Liver (tissue), 9 donors: ENCODE measurements around the gene SLC26A1. TPM values are rescaled to one million over a fixed set of nuclear protein-coding genes. Genes with fewer than 3 reads are reported as not detected.

Experiments used
- DNase-seq: peaks from one replicate; pipeline ENCODE4 v3.0.0-alpha.2; 2017; ENCODE audit warnings: low spot score
- H3K27ac ChIP-seq, 2 donors: one replicate each; pipeline ENCODE4 v1.7.0; 2013; ENCODE audit warnings: inconsistent platforms in 2 of 2, low read length in 2 of 2, control low read depth in 1 of 2, low read depth in 1 of 2, mild to moderate bottlenecking in 1 of 2
- H3K27me3 ChIP-seq, 4 donors: one replicate each; pipeline versions ENCODE4 v1.6.1 to v1.7.0; 2013; ENCODE audit warnings: low read length in 3 of 4, inconsistent platforms in 1 of 4, mild to moderate bottlenecking in 1 of 4, moderate library complexity in 1 of 4; ENCODE audit not compliant: control insufficient read depth in 4 of 4, insufficient read depth in 4 of 4
- H3K36me3 ChIP-seq, 4 donors: one replicate each; pipeline versions ENCODE4 v1.6.1 to v1.7.0; 2013; ENCODE audit warnings: low read length in 3 of 4, mild to moderate bottlenecking in 3 of 4, low read depth in 1 of 4, moderate library complexity in 1 of 4; ENCODE audit not compliant: control insufficient read depth in 4 of 4, insufficient read depth in 3 of 4
- H3K4me1 ChIP-seq, 4 donors: one replicate each; pipeline versions ENCODE4 v1.6.1 to v1.7.0; 2013; ENCODE audit warnings: low read length in 3 of 4, mild to moderate bottlenecking in 3 of 4, moderate library complexity in 1 of 4; ENCODE audit not compliant: control insufficient read depth in 4 of 4, insufficient read depth in 4 of 4
- H3K4me3 ChIP-seq, 3 donors: one replicate each; pipeline versions ENCODE4 v1.6.1 to v1.7.0; 2013; ENCODE audit warnings: low read length in 3 of 3, control low read depth in 1 of 3, low read depth in 1 of 3, mild to moderate bottlenecking in 1 of 3
- H3K9ac ChIP-seq, 2 donors: one replicate each; pipeline ENCODE4 v1.7.0; 2013; ENCODE audit warnings: low read length in 2 of 2, mild to moderate bottlenecking in 2 of 2, moderate library complexity in 2 of 2, control low read depth in 1 of 2, low read depth in 1 of 2
- H3K9me3 ChIP-seq, 4 donors: one replicate each; pipeline versions ENCODE4 v1.6.1 to v1.7.0; 2013; ENCODE audit warnings: low read length in 3 of 4; ENCODE audit not compliant: control insufficient read depth in 4 of 4
- EGR1 ChIP-seq, 2 donors: IDR thresholded peaks; 2 replicates each; pipeline ENCODE4 v1.6.1; 2016 to 2018; ENCODE audit warnings: antibody characterized with exemption in 2 of 2, low read depth in 2 of 2
- FOXA1 ChIP-seq: IDR thresholded peaks from 2 replicates; pipeline ENCODE4 v1.6.1; 2016; ENCODE audit warnings: antibody characterized with exemption
- FOXA2 ChIP-seq: IDR thresholded peaks from 2 replicates; pipeline ENCODE4 v1.6.1; 2016; ENCODE audit warnings: antibody characterized with exemption
- GABPA ChIP-seq, 2 donors: IDR thresholded peaks in 1 of 2; conservative IDR thresholded peaks in 1 of 2; 2 replicates each; pipeline ENCODE4 v1.6.1; 2016; ENCODE audit warnings: antibody characterized with exemption in 2 of 2, mild to moderate bottlenecking in 1 of 2, moderate library complexity in 1 of 2
- HNF4A ChIP-seq, 2 donors: conservative IDR thresholded peaks; 2 replicates each; pipeline ENCODE4 v1.6.1; 2016; ENCODE audit warnings: antibody characterized with exemption in 2 of 2, mild to moderate bottlenecking in 2 of 2
- HNF4G ChIP-seq: IDR thresholded peaks from 2 replicates; pipeline ENCODE4 v1.6.1; 2016; ENCODE audit warnings: antibody characterized with exemption
- JUND ChIP-seq, 2 donors: IDR thresholded peaks; 2 replicates each; pipeline ENCODE4 v1.6.1; 2016; ENCODE audit warnings: antibody characterized with exemption in 2 of 2
- MAX ChIP-seq: IDR thresholded peaks from 2 replicates; pipeline ENCODE4 v1.6.1; 2016; ENCODE audit warnings: antibody characterized with exemption
- NR2F2 ChIP-seq: IDR thresholded peaks from 2 replicates; pipeline ENCODE4 v1.6.1; 2016; ENCODE audit warnings: antibody characterized with exemption
- RAD21 ChIP-seq, 2 donors: IDR thresholded peaks; 2 replicates each; pipeline ENCODE4 v1.6.1; 2016; ENCODE audit warnings: antibody characterized with exemption in 2 of 2, mild to moderate bottlenecking in 2 of 2
- RXRA ChIP-seq, 2 donors: IDR thresholded peaks; 2 replicates each; pipeline ENCODE4 v1.6.1; 2017 to 2018; ENCODE audit warnings: antibody characterized with exemption in 2 of 2, mild to moderate bottlenecking in 1 of 2
- SP1 ChIP-seq: IDR thresholded peaks from 2 replicates; pipeline ENCODE4 v1.6.1; 2018; ENCODE audit warnings: antibody characterized with exemption, mild to moderate bottlenecking
- TAF1 ChIP-seq: conservative IDR thresholded peaks from 2 replicates; pipeline ENCODE4 v1.6.1; 2016; ENCODE audit warnings: antibody characterized with exemption, mild to moderate bottlenecking
- YY1 ChIP-seq: IDR thresholded peaks from 2 replicates; pipeline ENCODE4 v1.6.1; 2016; ENCODE audit warnings: antibody characterized with exemption, mild to moderate bottlenecking
- ZBTB33 ChIP-seq: IDR thresholded peaks from 2 replicates; pipeline ENCODE4 v1.6.1; 2016; ENCODE audit warnings: antibody characterized with exemption
- whole genome bisulfite sequencing: extraction: QIAGEN DNeasy Blood & Tissue Kit; methylation state at CpG from one replicate; pipeline ENCODE4 v1.1.7; 2013; 5-methylcytosine and 5-hydroxymethylcytosine counted together
- polyA plus RNA-seq, 2 donors: library from polyadenylated mRNA; stranded (reverse) in 1 of 2; unstranded in 1 of 2; fragments of 200-250 nt in 1 of 2; fragments of >200 nt in 1 of 2; fragmentation: Nextera tagmentation in 1 of 2; extraction: Ambion mirVana in 1 of 2; gene quantifications; one replicate each; pipeline versions ENCODE4 v1.2.1 to v1.2.3, GENCODE V29; 2013 to 2015
- total RNA-seq, 2 donors: library from RNA; depleted of rRNA; stranded (reverse); fragments of >200 nt; gene quantifications; one replicate each; pipeline ENCODE4 v1.2.3, GENCODE V29; 2014
- TF ChIP-seq, protein P1 (sequence below): IDR thresholded peaks from 2 replicates; pipeline ENCODE4 v1.6.1; 2016; ENCODE audit warnings: antibody characterized with exemption, mild to moderate bottlenecking
- TF ChIP-seq, protein P2 (sequence below): fragments of 150-350 bp; IDR thresholded peaks from 2 replicates; pipeline ENCODE4 v1.5.1; 2017; ENCODE audit warnings: improper control_type of control experiment, low read depth, low read length; ENCODE audit not compliant: missing input control
- TF ChIP-seq, protein P3 (sequence below): IDR thresholded peaks from 2 replicates; pipeline ENCODE4 v1.6.1; 2016; ENCODE audit warnings: antibody characterized with exemption
- donor health status: healthy.
- donor health status: healthy.
- donor health status: healthy.
- donor health status: healthy.
- donor health status: healthy.

The SLC26A1 gene
- total and polyA plus RNA-seq, 4 donors, result 5.1 to 41.0 (median 26.3) TPM

GRCh38 chr4:1008840-1009541 is 15.8 kb upstream of the SLC26A1 start:
- no peak overlapping the region for H3K27ac ChIP-seq
- H3K27me3 ChIP-seq, result no peaks in the 10 kb centered on the region
- no peaks in the 10 kb centered on the region for H3K9me3 ChIP-seq
- H3K4me1 ChIP-seq, result peaks cover 22 to 35% (median 30%) of the 10 kb centered on the region in 4 donors
- H3K9ac ChIP-seq, result no peak overlapping the region
- H3K4me3 ChIP-seq, result peak overlapping the region in 2 of 3 donors; percentile 51 to 68
- TF ChIP-seq GABPA (IDR thresholded peaks at IDR 0.05 in 1 of 2, conservative IDR thresholded peaks at IDR 0.05 in 1 of 2) (no peak), ZBTB33 (no peak), HNF4G (no peak), FOXA2 (no peak), RXRA (IDR thresholded peaks at IDR 0.05) (no peak), NR2F2 (no peak), MAX (no peak), JUND (IDR thresholded peaks at IDR 0.05) (no peak)
- DNase-seq, result peak; percentile 51
- H3K36me3 ChIP-seq, result peaks cover 0 to 4% (median 0%) of the 10 kb centered on the region in 4 donors
- 9% methylated on average over 36 of the region's 36 CpGs for WGBS

DNA sequence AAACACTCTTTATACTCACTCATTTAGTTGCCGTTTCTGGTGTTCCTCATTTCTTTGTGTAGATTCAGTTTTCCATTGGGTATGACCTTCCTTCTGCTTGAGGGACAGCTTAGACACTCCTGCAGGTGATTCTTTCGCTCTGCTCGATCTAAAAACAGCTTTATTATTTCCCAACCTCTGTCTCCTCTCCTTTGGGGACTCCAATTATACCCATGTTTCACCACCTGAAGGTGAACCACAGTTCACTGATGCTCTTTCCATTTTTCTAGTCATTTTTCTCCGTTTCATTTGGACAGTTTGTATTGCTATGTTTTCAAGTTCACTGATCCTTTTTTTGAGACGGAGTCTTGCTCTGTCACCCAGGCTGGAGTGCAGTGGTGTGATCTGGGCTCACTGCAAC is 13.7 kb upstream of the SLC26A1 start:
- no peaks in the 10 kb centered on the region for H3K27me3 ChIP-seq
- H3K27ac ChIP-seq, result no peak overlapping the region
- H3K4me1 ChIP-seq, result peaks cover 15 to 38% (median 28%) of the 10 kb centered on the region in 4 donors
- H3K36me3 ChIP-seq, result no peaks in the 10 kb centered on the region
- no peak for DNase-seq
- TF ChIP-seq MAX, result no peak
- TF ChIP-seq, protein P1, sequence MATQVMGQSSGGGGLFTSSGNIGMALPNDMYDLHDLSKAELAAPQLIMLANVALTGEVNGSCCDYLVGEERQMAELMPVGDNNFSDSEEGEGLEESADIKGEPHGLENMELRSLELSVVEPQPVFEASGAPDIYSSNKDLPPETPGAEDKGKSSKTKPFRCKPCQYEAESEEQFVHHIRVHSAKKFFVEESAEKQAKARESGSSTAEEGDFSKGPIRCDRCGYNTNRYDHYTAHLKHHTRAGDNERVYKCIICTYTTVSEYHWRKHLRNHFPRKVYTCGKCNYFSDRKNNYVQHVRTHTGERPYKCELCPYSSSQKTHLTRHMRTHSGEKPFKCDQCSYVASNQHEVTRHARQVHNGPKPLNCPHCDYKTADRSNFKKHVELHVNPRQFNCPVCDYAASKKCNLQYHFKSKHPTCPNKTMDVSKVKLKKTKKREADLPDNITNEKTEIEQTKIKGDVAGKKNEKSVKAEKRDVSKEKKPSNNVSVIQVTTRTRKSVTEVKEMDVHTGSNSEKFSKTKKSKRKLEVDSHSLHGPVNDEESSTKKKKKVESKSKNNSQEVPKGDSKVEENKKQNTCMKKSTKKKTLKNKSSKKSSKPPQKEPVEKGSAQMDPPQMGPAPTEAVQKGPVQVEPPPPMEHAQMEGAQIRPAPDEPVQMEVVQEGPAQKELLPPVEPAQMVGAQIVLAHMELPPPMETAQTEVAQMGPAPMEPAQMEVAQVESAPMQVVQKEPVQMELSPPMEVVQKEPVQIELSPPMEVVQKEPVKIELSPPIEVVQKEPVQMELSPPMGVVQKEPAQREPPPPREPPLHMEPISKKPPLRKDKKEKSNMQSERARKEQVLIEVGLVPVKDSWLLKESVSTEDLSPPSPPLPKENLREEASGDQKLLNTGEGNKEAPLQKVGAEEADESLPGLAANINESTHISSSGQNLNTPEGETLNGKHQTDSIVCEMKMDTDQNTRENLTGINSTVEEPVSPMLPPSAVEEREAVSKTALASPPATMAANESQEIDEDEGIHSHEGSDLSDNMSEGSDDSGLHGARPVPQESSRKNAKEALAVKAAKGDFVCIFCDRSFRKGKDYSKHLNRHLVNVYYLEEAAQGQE, result no peak
- no peak for TF ChIP-seq HNF4G
- TF ChIP-seq, protein P2, sequence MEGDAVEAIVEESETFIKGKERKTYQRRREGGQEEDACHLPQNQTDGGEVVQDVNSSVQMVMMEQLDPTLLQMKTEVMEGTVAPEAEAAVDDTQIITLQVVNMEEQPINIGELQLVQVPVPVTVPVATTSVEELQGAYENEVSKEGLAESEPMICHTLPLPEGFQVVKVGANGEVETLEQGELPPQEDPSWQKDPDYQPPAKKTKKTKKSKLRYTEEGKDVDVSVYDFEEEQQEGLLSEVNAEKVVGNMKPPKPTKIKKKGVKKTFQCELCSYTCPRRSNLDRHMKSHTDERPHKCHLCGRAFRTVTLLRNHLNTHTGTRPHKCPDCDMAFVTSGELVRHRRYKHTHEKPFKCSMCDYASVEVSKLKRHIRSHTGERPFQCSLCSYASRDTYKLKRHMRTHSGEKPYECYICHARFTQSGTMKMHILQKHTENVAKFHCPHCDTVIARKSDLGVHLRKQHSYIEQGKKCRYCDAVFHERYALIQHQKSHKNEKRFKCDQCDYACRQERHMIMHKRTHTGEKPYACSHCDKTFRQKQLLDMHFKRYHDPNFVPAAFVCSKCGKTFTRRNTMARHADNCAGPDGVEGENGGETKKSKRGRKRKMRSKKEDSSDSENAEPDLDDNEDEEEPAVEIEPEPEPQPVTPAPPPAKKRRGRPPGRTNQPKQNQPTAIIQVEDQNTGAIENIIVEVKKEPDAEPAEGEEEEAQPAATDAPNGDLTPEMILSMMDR, result no peak
- no peak for TF ChIP-seq NR2F2
- TF ChIP-seq, protein P3, sequence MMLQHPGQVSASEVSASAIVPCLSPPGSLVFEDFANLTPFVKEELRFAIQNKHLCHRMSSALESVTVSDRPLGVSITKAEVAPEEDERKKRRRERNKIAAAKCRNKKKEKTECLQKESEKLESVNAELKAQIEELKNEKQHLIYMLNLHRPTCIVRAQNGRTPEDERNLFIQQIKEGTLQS, result no peak
- no peak for TF ChIP-seq ZBTB33
- no peak for TF ChIP-seq FOXA1
- no peak for TF ChIP-seq RAD21 (IDR thresholded peaks at IDR 0.05)
- no peak for TF ChIP-seq TAF1
- TF ChIP-seq RXRA (IDR thresholded peaks at IDR 0.05), result no peak
- TF ChIP-seq SP1, result no peak
- TF ChIP-seq EGR1 (IDR thresholded peaks at IDR 0.05; ENCODE audit: low read depth in 2 of 2), result no peak
- no peak for TF ChIP-seq YY1
- no peak for TF ChIP-seq FOXA2
- no peak for TF ChIP-seq HNF4A (conservative IDR thresholded peaks at IDR 0.05)
- no peak for TF ChIP-seq GABPA (IDR thresholded peaks at IDR 0.05 in 1 of 2, conservative IDR thresholded peaks at IDR 0.05 in 1 of 2)
- no peak overlapping the region for H3K4me3 ChIP-seq
- no peaks in the 10 kb centered on the region for H3K9me3 ChIP-seq
- WGBS, result 94% methylated on average over 5 of the region's 5 CpGs
- no peak overlapping the region for H3K9ac ChIP-seq
